ENCODE measurements around the gene TLE6.

DNA sequence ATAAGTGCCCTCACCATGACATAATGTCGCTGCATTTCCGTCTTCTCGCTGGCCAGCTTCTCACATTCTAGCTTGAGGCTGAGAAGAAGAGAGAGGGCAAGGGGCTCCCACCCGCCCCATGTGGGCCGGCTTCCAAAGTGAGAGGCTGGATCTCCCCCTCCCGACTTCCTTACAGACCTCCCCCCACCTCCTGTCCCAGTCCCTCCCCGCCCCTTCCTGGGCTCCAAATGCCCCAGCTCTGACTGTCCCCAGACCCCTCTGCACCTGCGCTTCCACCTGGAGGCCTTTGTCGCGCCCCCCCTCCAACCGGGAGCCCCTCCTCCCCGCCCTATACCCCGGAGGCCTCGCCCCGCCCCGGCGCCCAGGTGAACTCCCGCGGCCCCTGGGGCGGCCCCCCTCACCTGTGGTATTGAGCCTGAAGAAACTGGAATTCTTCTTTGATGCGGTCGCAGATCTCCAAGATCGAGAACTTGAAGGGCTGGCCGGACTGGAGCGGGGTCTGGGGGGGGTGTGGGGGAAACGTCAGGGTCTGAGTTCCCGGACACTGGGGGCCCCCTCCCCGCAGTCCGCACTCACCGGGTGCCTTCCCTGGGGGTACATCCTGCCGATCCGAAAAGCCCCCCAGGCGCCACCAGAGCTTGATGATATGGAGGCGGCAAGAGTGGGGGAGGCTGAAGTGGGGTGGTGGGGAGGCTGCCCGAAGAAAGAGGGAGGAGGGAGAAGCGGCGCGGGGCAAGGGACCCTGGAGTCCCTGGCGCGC lies 51.1 kb downstream of the TLE6 start:
- TF ChIP-seq CTCF (IDR thresholded peaks at IDR 0.05) (no peak), POLR2A (IDR thresholded peaks at IDR 0.05) (no peak)

All from tibial nerve (tissue), 3 donors.